NCI-H345 (cell line): ENCODE measurements around the gene ADAT2.

Source experiments
- DNase-seq: peaks from one replicate; lab custom pipeline; 2025; lab: John Stamatoyannopoulos, UW

The ADAT2 gene

DNA sequence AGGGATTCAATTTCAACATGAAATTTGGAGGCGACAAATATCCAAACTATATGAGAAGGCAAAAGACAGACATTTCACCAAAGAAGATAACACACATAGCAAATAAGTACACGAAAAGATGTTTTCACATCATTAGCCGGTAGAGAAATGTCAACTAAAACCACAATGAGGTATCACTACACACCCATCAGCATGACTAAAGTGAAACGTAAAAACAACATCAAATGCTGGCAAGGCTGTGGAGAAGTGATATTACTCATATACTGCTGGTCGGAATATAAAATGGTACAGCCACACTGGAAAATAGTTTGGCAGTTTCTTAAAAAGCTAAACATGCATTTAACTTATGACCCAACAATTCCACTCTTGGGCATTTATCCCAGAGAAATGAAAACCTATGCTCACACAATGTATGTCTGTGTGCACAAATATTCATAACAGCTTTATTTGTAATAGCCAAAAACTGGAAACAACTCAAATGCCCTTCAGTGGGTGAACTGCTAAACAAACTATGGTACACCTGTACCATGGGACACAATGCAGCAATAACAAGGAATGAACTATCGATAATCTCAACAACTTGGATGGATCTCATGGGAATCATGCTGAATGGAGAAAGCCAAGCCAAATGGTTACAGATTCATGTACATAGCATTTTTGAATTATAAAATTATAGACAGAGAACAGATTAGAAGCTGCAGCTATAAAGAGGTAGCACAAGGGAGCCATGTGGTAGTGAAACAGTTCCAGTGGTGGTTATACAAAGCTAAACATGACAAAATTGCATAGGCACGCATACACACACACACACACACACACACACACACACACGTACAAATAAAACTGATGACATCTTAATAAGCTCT is 8.6 kb downstream of the ADAT2 start:
- no peak for DNase-seq

DNA sequence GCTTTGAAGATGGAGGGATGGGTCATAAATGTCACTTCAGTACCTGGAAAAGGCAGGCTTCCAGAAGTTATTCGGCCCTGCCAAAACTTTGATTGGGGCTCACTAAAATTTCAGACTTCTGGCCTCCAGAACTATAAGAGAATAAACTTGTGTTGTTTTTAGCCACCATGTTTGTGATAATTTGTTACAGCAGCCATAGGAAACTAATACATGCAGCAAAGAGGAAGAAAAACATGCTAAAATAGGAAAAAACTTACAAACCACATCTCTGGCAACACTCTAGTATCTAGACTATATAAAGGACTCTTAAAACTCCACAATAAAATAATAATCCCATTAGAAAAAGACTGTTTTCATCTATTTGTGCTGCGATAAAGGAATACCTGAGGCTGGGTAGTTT is 9.5 kb downstream of the ADAT2 start:
- DNase-seq: no peak

DNA sequence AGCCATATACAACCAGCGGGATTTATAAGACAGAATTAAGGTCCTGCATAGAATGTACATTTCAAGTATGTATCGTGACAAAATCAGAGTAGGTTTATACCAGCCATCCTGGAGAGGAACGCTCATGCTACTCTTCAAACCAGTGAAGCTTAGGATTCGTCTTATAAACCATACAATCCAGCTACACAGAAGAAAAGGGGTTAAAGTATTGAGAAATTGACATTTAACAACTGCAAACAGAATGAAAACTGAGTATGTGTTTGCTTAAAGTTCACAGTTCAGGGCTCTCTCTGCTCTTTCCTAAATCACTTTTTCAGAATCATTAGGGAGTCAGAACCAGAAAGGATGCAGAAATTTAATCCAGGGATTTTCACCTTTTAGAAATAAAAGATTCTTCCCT is 17.9 kb downstream of the ADAT2 start:
- DNase-seq: no peak

DNA sequence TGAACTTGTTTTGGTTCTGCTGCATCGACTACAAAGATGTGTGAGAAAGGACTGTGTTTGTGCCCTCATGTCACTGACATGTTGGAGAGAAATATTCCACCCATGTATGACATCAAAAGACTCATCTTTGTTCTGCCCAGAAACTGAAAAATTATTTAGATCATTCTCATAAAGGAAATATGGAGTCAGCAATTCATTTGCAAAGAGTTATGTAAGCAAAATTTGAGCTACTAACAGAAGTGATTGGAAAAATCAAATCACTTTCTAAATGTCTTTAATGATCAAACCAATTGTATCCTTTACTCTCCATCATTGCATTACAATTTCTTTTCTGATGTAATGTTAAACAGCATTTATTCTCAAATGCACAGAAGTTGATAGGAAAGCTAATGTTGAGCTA is 19.3 kb downstream of the ADAT2 start:
- no peak for DNase-seq

DNA sequence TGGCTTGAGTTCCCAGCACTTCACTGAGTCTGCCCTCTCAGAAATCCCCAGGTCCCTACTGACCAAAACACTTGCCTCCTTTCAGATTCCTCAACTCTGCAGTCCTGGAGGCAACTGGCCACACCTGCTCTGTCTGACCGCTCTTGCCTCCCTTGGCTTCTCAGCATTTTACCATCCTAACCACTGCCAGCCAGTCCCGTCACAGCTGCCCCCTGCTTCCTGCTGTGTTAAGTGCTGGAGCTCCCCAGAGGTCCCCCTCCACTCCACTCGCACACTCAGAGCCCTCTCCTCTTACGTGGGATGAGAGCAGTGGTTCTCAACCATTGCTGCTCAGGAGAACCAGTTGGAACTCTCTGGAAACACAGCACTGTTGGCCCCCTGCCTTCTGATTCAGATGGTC is 20.5 kb downstream of the ADAT2 start:
- peak; percentile 13 for DNase-seq

DNA sequence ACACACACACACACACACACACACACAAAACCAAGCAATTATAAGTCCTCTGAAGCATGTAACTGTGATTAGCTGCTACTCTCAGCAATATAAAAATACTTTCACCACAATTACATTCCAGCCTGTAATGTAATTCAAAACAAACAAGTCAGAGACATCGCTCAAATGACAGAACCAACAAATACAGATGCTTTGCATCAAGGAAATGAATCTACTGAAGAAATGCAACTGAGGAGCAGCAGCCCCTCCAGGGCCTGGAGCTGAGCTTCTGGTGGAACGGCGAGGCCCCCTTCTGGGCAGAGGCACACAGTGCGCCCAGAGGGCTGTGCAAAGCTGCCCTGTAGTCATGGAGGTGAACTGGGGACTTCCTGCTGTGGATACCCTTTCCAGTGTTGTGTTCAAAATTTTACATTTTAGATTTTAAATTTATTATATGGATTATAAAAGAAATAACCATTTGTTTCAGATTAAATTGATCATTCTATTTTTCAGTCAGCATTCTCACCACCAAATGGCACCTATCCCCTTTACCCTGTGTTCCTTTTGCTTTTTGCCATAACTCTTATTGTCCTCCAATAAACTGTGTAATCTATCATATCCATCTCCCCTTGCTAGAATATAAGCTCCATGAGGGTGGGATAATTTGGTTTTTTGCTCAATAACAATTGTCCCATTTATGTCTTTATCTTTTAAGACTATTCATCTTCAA is 23.2 kb downstream of the ADAT2 start:
- peak; percentile 55 for DNase-seq

DNA sequence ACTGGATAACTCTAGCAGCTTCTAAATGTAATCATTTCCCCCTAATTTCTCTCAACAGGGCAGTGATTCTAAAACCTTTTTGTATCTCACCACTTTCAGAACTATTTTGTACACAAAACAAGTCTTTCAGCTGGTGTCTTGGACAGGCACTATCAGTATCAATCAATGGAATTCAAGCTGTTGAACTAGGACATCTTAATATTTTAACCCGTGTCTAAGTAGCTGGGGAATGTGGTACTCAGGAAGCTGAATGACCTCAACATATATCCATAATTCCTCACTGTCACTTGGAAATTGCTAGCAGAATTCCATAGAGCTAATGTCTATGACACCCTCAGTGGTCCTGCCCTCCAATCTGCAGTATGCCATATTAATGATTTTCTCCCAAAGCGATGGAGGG is 24.5 kb downstream of the ADAT2 start:
- no peak for DNase-seq

DNA sequence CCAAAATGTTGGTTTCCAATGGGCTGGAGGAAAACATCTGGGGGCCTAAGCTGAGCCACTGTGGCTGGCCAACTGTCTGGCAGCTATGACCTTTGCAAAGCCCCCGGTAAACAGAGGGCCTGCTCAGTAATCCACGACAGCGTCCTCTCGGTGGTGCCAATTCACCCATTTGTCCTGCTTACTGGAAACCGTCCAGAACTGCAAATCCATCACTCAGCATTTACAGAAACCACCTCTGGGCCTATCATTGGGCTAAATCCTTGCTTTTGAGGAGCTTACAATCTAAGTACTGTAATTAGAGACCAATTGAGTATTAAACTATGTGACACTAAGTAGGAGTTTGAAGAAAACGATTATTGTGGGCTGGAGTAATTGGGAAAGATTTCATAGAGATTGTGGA is 31.0 kb downstream of the ADAT2 start:
- no peak for DNase-seq

DNA sequence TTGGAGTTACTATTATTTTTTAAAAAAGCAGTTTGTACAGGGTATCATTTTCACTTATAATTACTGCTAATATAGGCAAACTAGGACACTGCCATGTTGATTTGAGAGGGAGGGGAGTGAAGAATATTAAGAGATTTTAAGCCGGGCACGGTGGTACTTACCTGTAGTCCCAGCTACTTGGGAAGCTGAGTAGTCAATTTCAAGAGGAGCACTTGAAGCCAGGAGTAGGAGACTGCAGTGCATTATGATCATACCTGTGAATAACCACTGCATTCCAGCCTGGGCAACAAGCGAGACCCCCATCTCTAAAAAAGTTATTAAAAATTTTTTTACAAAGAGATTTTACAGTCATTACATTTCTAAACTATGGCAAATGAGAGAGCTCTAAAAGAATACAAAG is 35.7 kb downstream of the ADAT2 start:
- no peak for DNase-seq

DNA sequence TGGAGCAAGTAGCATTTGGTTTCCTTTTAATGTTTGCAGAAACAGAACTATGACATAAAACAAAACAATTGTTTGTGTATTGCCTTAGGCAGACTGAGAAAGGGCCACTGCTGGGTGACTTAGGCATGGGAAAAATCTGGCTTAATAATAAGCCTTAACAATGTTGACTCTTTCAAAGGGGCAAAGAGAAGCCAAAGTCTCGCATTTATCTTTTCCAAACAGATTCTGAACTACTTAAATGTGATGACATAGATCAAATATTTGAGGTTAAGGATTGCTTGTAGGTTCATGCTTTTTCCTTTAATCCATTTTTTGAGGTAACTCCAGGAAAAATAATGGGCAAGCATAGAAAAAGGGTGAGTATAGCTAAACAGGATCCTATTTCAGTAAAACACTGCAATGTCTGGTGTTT is 39.6 kb downstream of the ADAT2 start:
- no peak for DNase-seq

DNA sequence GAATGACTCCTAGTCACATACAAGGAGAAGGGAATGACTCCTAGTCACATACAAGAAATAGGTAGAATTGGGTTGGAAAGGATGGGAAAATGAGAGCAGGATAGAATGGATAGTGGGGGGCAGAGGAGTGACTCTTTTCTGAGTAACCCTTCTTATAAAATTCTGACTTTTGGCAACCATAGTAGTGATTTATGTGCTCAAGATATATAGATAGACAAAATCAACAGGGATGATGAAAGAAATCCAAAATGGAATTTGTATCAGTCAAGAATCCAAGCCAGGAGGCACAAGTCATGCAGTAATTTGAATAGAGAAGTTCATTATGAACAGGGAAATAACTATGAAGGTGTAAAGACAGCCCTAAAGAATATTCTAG is 41.7 kb downstream of the ADAT2 start:
- DNase-seq: no peak

DNA sequence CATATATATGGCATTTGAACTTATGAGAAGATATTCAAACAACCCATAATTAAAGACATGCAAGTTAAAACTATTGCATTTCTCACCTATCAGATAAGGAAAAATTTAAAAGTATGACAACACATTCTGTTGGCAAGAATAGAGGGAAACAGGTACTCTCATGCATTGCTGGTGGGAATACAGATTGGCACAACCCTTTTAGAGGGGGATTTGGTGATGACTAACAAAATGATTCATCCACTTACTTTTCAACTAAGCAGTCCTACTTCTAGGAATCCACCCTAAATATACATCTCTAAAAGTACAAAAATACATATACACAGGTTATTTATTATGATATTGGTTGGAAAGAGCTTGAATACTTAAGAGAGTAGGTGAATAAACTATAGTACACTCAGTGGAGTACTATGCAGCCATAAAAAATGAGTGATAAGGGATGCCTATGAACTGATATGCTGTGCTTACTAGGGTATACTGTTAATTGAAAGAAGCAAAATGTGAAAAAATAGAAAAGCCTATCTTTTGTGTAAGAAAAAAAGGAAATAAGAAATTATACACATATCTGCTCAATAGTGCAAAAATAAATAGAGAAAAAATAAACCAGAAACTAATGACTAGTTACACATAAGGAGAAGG is 42.2 kb downstream of the ADAT2 start:
- no peak for DNase-seq

DNA sequence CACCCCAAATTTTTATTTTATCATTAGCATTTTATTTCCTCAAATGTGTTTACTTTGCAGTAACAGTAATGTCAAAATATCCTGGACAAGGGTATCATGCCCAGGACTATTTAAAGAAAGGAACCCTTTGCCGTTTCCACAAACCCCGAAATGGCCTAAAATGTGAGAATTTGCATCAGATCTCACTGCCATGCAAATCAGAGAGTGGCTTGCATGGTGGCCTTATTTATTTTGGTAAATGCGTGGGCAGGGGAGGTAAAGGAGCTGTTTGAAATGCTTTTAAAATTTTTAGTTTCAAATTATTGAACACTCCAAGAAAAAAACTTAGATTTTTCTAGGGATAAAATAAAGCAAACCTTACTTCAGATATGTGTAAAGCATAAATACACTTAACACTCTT is 43.8 kb downstream of the ADAT2 start:
- no peak for DNase-seq

DNA sequence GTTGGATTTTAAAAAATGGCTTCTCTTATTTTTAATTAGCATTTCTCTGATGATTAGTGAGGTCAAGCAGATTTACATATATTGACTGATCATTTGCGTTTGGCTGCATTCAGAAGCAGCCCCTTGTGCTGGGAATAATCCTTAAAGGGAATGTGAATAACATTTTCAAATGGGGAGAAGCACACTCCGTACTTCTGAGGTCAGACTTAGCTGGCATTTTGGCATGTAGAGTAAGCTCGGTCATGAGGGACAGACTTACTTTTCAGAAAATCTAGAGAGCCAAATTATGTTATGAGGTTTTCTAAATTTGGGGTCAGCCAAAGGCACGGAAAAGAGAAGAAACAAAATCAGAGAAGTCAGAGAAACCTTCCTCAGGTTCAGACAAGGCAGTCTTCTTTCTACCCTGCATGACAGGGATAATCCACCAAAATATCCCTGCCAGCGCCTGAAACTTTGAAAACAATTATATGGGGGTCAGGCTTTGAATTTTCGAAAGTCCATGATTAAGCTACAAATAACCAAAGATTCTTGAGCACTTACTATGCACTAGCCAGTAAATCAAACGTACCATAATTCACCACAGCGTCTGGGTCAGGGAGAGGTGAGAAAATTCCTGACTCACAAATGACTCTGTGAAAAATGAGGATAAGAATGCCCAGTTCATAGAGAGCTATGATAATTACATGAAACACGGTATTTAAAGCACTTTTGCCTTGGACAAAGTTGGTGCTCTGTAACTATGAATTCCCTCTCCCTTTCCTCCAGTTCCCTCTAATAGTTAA is 44.9 kb downstream of the ADAT2 start:
- no peak for DNase-seq

DNA sequence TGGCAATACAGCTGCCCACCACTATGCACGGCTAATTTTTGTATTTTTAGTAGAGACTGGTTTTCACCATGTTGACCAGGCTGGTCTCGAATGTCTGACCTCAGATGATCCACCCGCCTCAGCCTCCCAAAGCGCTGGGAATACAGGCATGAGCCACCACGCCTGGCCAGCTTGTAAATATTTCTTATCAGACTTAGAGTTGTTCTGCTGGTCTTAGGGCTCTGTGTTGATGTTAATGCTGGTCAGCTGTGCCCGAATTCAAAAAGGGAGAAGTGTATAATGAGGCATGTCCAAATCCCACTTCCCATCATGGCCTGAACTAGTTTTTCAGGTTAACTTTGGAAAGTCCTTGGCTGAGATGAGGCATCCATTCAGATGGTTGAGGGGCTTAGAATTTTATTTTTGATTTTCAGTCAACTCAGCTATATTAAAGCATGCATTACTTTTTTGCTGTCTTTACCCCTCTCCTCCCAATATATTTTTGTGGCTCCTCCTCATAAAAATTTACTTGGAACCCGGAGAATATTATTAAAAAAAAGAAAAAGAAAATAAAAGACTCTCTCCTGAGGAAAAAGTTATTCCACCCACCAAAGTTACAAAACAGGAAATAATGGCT is 47.7 kb downstream of the ADAT2 start:
- DNase-seq: no peak

DNA sequence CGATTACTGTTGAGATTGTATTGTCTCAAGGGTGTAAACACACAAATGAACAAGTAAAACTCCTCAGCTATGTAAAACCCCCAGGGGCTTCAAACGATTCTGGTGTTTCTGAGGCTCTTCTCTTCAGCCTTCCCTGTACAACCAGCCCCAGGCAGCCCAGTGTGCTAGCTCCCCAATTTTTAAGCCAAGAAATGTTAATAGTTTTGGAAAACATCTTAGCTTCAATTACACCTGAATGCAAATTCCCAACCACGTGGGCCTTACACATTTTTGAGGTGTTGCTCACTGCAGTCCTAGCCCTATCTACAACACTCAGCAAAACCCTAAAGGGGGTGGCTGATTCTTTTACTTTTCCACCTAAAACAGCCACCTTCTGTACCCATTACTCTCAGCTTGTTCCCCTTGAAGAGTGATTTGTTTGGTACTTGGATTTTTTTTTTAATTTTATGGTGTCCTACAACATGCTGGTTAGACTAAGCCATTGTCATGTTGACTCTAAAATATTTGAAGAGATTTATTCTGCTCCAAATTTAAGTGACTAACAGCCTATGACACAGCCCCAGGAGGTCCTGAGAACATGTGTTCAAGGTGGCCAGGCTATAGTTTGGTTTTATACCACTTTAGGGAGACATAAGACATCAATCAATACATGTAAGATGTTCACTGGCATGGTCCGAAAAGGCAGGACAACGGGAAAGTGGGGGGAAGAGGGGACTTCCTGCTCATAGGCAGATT is 48.7 kb downstream of the ADAT2 start:
- no peak for DNase-seq

DNA sequence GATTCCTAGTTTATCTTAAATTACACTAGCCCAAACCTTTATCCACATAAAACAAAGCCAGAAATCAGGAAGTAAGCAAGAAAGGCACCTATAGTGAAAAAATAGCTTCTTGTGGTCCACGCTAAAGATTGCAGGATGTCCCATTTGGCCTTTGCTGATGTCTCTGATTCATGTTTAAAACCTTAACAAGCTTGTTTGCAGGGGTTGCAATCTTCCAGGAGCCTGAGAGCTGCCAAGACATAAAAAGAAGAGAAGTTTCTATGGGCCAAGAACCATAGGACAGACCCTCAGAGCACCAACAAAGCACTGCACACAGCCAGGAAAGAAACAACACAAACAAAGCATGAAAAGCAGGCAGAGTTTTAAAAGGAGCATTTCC is 49.4 kb downstream of the ADAT2 start:
- DNase-seq: no peak

DNA sequence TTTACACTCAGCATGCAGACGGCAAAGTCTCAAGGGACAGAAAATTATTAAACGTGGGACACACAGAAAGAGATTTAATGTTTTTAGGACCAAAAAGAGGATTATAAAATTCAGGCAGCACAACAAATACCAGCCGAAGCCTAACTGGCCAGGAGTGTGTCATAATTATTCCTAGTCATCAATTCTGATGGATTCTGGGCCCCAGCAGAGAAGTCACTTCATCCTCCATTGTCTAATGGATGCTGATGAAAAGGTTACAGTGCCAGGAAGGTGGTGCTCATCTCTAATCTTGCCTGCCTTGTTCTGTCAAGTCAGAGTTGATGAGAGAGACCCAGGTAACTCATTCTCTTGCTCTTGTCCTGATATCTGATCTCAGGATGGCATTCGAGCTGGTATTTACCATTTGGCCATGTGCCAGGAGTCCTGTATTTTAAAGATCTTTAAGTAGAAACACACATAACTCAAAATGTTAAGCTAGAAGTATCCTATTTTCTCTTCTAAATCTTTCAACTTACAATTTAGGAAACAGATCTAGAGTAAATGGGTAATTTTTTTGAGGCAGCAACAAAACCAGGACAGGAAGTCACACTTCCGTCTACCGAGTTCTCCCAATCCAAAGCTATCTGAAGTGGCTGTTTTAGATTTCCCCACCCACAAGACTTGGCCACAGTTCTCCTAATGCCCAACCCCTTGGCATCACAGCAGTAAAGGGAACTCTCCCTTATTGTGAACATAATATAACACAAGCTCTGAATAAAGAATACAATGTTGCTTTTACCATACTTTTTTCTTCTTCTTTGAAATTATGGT is 50.0 kb downstream of the ADAT2 start:
- DNase-seq: peak; percentile 74

DNA sequence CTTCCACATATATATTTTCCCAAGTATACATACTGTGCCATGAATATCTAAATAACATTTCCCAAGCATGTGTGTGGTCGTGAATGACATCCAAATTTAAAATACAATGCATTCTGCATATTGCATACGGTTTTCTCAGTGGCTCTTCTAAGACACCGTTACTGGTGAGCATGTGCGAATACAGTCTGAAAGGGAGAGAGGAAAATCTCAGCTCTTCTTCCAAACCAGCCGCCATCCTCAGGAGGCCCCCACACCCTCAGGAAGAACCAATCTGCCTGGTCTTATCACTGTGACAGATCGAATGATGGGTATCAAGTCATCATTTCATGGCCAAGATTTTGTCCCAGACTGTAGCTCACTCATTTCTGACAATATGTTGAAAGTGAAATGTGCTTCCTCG is 50.7 kb downstream of the ADAT2 start:
- DNase-seq: no peak

DNA sequence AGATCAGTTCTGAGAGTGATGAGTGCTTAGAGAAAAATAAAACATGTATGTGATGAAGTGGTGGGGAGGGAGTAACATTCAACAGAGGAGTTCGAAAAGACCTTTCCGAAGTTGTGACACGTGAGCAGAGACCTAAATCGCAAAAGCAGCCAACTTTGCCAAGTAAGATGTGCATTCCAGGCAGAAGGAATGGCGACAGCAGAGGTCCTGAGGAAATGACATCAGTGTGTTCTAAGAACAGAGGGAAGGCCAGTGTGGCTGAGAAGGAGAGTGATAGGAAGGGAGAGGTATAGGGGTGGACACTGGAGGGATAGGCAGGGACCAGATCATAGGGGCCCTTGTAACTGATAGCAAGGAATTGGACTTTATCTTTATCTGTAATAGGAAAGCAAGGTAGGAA is 51.3 kb downstream of the ADAT2 start:
- DNase-seq: no peak
